ENCODE results near the gene F5.

DNA sequence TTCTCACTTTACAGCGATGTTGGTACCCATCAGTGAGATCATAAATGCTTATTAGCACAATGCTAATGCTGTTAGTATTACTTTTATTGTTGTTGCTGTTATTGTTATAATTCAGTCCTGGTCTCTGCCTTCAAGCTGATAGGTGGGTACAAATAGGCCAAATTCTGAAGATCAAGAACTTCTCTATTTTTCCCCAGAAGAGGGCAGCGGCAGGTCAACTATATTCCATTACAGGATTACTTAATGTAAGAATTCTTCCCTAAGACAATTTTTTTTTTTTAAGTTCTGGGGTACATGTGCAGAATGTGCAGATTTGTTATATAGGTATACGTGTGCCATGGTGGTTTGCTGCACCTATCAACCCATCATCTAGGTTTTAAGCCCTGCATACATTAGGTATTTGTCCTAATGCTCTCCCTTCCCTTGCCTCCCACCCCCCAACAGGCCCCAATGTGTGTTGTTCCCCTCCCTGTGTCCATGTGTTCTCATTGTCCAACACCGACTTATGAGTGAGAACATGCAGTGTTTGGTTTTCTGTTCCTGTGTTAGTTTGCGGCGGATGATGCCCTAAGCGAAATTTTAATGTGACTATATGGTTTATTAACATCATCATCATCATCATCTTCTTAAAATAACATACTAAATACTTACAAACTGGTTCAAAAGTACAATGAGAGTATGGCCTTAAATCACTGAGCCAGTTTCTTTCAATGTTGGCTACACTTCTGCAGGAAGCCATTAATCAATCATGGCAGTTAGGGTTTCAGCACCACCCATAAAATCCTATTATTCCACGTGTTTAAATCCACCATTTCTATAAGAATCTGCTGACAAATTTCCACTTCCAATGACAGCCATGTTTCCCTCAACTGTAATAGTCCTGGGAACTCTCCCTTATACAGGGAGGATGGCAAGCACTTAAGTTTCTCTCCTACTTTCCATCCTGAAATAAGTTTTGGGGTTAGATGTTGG is 119.7 kb downstream of the F5 start:
- TF ChIP-seq POLR2A (IDR thresholded peaks at IDR 0.05; ENCODE audit: low read depth, low read length): no peak
- no peak for TF ChIP-seq TAF1 (IDR thresholded peaks at IDR 0.05; ENCODE audit: borderline replicate concordance, low read depth, low read length)
